Body of pancreas (tissue), 4 donors: ENCODE measurements around the gene ADAMTSL3.

Source experiments
- CTCF ChIP-seq, 7 experiments: fragments of 450-650 bp in 4 of 7; fragments of 200-600 bp in 3 of 7; sonication (generic) in 3 of 7; IDR thresholded peaks; one replicate each; pipeline ENCODE4 v1.5.1; 2016 to 2019; ENCODE audit warnings: antibody characterized with exemption in 7 of 7
- POLR2A ChIP-seq, 3 donors: fragments of 450-650 bp; IDR thresholded peaks; one replicate each; pipeline ENCODE4 v1.6.1; 2016; ENCODE audit warnings: antibody characterized with exemption in 3 of 3, mild to moderate bottlenecking in 2 of 3

- TF ChIP-seq CTCF (IDR thresholded peaks at IDR 0.05) (no peak), POLR2A (IDR thresholded peaks at IDR 0.05) (no peak)
These were observed 261.0 kb downstream of the ADAMTSL3 start for GRCh38 chr15:83914906-83915305.
